Fibroblast of mammary gland (primary cell): Measurements from ENCODE around the gene ZNF485.
"Not testable (repeated sequence)": the region's sequence is repeated elsewhere in the genome, so short reads cannot be mapped to it uniquely, and the experiment has no call there.

ENCODE experiments used
- DNase-seq: peaks from one replicate; pipeline ENCODE4 v3.0.0-alpha.2; 2010; ENCODE audit warnings: low read depth
- H3K4me3 ChIP-seq: 2 replicates; pipeline ENCODE4 v1.5.1; 2011; ENCODE audit warnings: low read depth, mild to moderate bottlenecking, low read length, moderate library complexity; ENCODE audit not compliant: control insufficient read depth
- CTCF ChIP-seq: conservative IDR thresholded peaks from 2 replicates; pipeline ENCODE4 v1.5.1; 2011; ENCODE audit warnings: low read depth, low read length, inconsistent platforms; ENCODE audit not compliant: control insufficient read depth, insufficient read depth

The ZNF485 gene

GRCh38 chr10:43574906-43575305 lies 31.3 kb upstream of the ZNF485 start:
- peak overlapping the region; percentile 63 for H3K4me3 ChIP-seq
- no peak for TF ChIP-seq CTCF
- DNase-seq = no peak

- no peak overlapping the region for H3K4me3 ChIP-seq
- no peak for TF ChIP-seq CTCF
- DNase-seq = no peak
Measured at GRCh38 chr10:43576062-43576461, 30.2 kb upstream of the ZNF485 start.

- no peak overlapping the region for H3K4me3 ChIP-seq
- DNase-seq = no peak
- no peak for TF ChIP-seq CTCF
Measured at GRCh38 chr10:43576580-43576979, 29.7 kb upstream of the ZNF485 start.

DNA sequence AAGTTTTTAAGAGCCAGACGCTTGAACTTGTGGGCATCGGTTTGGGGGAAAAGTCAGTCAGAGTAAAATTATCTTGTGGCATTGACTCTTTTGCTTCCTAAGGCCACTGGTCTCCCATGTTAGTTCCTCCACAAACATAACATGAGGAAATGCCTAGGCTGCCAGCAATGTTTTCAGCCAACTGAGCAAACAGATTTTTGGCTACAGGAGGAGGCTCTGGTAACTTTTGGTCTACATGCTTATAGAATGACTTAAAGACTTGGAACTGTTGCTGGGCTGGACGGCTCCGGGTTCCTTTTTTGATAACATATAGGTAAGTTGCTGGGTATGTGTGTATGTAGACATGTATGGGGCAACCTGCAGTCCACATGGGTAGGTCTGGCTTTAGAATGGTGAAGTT lies 22.2 kb upstream of the ZNF485 start:
- no peak for DNase-seq
- TF ChIP-seq CTCF = no peak
- no peak overlapping the region for H3K4me3 ChIP-seq

GRCh38 chr10:43585046-43585445 lies 21.2 kb upstream of the ZNF485 start:
- no peak overlapping the region for H3K4me3 ChIP-seq
- no peak for TF ChIP-seq CTCF
- DNase-seq = peak; percentile 12

DNA sequence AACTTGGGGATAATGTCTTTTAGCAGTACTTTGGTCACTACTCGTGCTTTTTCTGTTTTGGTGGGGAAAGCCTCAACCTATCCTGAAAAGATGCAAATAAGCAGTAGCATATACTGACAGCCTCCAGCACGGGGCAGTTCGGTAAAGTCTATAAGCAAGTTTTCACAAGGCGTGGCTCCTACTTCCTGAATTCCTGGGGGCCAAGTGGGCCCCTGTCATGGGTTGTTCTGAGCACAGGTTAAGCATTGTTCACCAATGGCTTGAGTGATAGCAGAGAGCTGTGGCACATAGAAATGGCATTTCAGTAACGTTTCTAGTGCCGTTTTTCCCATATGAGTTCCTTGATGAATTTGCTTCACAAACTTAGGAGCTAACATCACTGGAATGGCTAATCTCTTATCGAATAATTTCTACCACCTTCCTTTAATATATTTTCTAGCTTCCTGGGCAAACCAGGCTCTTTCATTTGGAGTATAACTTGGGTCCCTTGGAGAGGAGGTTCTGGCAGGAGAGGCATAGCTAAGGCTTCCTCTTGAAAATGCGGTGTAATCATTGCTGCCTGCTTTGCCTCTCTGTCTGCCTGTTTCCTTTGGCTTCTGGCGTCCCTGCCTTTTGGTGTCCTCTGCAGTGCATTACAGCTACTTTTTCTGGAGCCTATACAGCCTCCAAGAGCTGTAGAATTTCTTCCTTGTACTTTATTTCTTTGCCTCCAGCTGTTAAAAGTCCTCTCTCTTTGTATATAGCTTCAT lies 20.1 kb upstream of the ZNF485 start:
- DNase-seq = no peak
- TF ChIP-seq CTCF = no peak
- no peak overlapping the region for H3K4me3 ChIP-seq

DNA sequence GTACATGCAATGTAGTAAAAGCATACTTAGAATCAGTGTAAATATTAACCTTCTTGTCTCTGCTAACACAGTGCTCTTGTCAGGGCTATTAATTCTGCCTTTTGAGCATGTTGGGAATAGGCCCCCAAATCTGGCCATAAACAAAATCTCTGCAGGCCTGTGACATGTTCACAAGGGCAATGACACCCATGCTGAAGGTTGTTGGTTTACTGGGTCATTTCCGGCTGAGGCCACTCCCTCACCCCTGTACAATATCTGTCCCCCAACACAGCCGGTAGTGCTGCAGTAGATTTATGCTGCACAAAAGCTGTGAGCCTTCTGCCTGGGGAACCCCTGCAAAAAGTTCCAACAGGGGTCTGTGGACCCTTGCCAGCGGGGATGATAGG lies 19.5 kb upstream of the ZNF485 start:
- not testable (repeated sequence) for DNase-seq, H3K4me3 ChIP-seq
